ENCODE data around the gene MIDN.

Gene MIDN

DNA sequence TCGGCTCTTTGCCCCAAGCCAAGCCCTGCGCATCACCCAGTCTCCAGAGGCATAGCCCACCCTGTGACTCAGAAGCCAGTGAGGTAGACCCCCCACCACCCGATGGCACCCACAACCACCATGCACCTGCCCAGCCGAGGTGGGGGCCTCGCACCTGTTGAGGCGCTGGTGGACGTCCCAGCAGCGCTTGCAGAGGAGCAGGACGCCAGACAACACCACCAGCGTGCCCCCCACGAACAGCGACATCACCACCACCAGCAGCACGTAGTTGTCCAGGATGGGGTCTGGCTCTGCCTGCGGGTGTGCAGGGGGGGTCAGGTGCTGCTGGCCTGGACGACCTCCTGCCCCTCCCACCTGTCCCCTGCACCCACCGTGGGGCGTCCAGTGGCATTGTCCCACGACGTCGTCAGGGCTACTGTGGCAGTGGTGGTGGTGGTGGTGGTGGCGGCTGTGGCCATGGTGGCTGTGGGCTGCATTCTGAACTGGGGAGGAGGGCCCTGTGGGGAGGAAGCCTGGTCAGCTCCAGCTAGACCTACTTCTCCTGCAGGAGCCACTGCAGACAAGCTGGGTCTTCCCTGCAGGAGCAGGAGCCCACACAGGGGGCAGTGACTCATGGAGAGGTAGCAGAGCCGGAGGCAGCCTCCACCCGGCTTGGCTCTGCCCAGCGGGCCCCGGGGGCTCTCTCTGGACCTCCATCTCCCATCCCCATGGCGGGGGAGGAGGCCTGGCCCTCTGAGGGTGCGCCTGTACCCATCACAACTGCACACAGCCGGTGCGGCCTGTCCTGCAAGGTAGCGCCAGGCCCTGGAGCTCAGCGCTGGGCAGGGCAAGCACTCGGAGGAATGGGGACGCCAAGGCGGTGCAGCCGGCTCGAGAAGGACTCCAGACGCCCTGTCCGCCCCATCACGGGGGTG is 12.5 kb upstream of the MIDN start:
- peaks cover 12% of the 10 kb centered on the region for H3K27me3 ChIP-seq (ENCODE audit: insufficient read depth, insufficient read length)
- H3K9ac ChIP-seq (ENCODE audit: insufficient read length, low read depth): peak overlapping the region; percentile 80
- H3K4me1 ChIP-seq (ENCODE audit: insufficient read depth, insufficient read length): peaks cover 45% of the 10 kb centered on the region
- H3K4me3 ChIP-seq (ENCODE audit: insufficient read length, low read depth): peak overlapping the region; percentile 37
- no peaks in the 10 kb centered on the region for H3K9me3 ChIP-seq (ENCODE audit: insufficient read depth, low read length)
- TF ChIP-seq SUZ12 (IDR thresholded peaks at IDR 0.05; ENCODE audit: extremely low read depth, insufficient read depth, insufficient read length) (no peak), ZNF274 (IDR thresholded peaks at IDR 0.05; ENCODE audit: low read depth, low read length) (no peak), YY1 (IDR thresholded peaks at IDR 0.05; ENCODE audit: insufficient read depth, insufficient read length) (no peak)
- peaks cover 46% of the 10 kb centered on the region for H3K36me3 ChIP-seq (ENCODE audit: insufficient read depth, insufficient read length, low read length)
- no peak for DNase-seq (ENCODE audit: low read depth, low spot score)

DNA sequence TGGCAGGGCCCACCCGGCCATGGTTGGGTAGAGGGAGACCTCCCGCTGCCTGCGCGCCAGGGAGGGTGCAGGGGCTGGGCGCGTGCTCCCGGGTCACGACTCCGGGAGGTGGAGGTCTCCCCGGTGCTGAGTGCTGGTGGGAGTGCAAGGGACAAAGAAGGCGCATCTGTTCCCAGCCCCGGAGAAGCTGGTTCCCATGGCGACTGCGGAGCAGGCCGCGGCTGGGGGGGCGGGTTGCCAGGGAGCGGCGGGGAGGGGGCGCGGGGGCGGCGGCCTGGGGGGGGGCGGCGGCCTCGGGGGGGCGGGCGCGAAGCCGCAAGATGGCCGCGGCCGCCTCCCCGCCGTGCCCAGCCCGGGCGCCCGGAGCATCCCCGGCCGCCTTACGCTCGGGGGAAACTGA is 11.8 kb upstream of the MIDN start:
- Histone ChIP-seq H3K4me3 (ENCODE audit: insufficient read length, low read depth) (peak overlapping the region; percentile 72), H3K9ac (ENCODE audit: insufficient read length, low read depth) (peak overlapping the region; percentile 90)

GRCh38 chr19:1237027-1237659 is 11.2 kb upstream of the MIDN start:
- Histone ChIP-seq H3K4me3 (ENCODE audit: insufficient read length, low read depth) (peak overlapping the region; percentile 72), H3K4me1 (ENCODE audit: insufficient read depth, insufficient read length) (peaks cover 40% of the 10 kb centered on the region), H3K36me3 (ENCODE audit: insufficient read depth, insufficient read length, low read length) (peaks cover 39% of the 10 kb centered on the region), H3K9ac (ENCODE audit: insufficient read length, low read depth) (peak overlapping the region; percentile 90), H3K27me3 (ENCODE audit: insufficient read depth, insufficient read length) (peaks cover 14% of the 10 kb centered on the region), H3K9me3 (ENCODE audit: insufficient read depth, low read length) (no peaks in the 10 kb centered on the region)
- no peak for DNase-seq (ENCODE audit: low read depth, low spot score)
- no peak for TF ChIP-seq ZNF274 (IDR thresholded peaks at IDR 0.05; ENCODE audit: low read depth, low read length)

More for the DNA sequence above, 11.8 kb upstream of the MIDN start:
- no peak for DNase-seq (ENCODE audit: low read depth, low spot score)
- Histone ChIP-seq H3K27me3 (ENCODE audit: insufficient read depth, insufficient read length) (peaks cover 14% of the 10 kb centered on the region), H3K36me3 (ENCODE audit: insufficient read depth, insufficient read length, low read length) (peaks cover 44% of the 10 kb centered on the region), H3K4me1 (ENCODE audit: insufficient read depth, insufficient read length) (peaks cover 43% of the 10 kb centered on the region), H3K9me3 (ENCODE audit: insufficient read depth, low read length) (no peaks in the 10 kb centered on the region)
- no peak for TF ChIP-seq SUZ12 (IDR thresholded peaks at IDR 0.05; ENCODE audit: extremely low read depth, insufficient read depth, insufficient read length)
- no peak for TF ChIP-seq ZNF274 (IDR thresholded peaks at IDR 0.05; ENCODE audit: low read depth, low read length)
- TF ChIP-seq YY1 (IDR thresholded peaks at IDR 0.05; ENCODE audit: insufficient read depth, insufficient read length): no peak

- peaks cover 38% of the 10 kb centered on the region for H3K36me3 ChIP-seq (ENCODE audit: insufficient read depth, insufficient read length, low read length)
- peak within 1 kb of the TSS; percentile 72 for H3K4me3 ChIP-seq (ENCODE audit: insufficient read length, low read depth)
- no peak for DNase-seq (ENCODE audit: low read depth, low spot score)
- H3K4me1 ChIP-seq (ENCODE audit: insufficient read depth, insufficient read length): peaks cover 36% of the 10 kb centered on the region
- peak within 1 kb of the TSS; percentile 90 for H3K9ac ChIP-seq (ENCODE audit: insufficient read length, low read depth)
- no peaks in the 10 kb centered on the region for H3K9me3 ChIP-seq (ENCODE audit: insufficient read depth, low read length)
- H3K27me3 ChIP-seq (ENCODE audit: insufficient read depth, insufficient read length): peaks cover 14% of the 10 kb centered on the region
- no peak for TF ChIP-seq SUZ12 (IDR thresholded peaks at IDR 0.05; ENCODE audit: extremely low read depth, insufficient read depth, insufficient read length)
- TF ChIP-seq YY1 (IDR thresholded peaks at IDR 0.05; ENCODE audit: insufficient read depth, insufficient read length): no peak
- TF ChIP-seq ZNF274 (IDR thresholded peaks at IDR 0.05; ENCODE audit: low read depth, low read length): no peak
Observed at GRCh38 chr19:1237754-1238368, 10.5 kb upstream of the MIDN start, which contains the start of gene CBARP. Gene CBARP, minus strand, starts transcription at chr19:1238005. Its CDS starts 1,905 bp downstream, at chr19:1236100.

GRCh38 chr19:1238369-1239303 is 9.7 kb upstream of the MIDN start:
- peak overlapping the region; percentile 36 for H3K4me3 ChIP-seq (ENCODE audit: insufficient read length, low read depth)

DNA sequence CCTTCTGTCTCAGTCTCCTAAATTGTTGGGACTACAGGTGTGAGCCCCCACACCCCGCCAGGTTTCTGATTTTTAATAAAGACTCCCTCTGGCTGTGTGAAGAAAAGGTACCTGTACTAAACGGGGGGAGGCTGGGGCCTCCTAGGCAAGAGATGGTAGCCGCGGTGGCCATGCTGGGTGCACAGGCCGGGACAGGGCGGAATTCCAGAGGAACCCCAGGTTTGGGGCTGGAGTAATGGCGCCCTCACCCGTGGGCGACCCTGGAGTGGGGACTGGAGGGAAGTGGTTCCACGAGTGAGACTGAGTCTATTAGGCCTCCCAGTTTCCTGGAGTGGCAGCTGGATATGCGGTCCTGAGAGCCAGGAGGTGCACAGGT is 9.0 kb upstream of the MIDN start:
- peaks cover 40% of the 10 kb centered on the region for H3K4me1 ChIP-seq (ENCODE audit: insufficient read depth, insufficient read length)
- DNase-seq (ENCODE audit: low read depth, low spot score): no peak
- H3K4me3 ChIP-seq (ENCODE audit: insufficient read length, low read depth): no peak overlapping the region
- peaks cover 37% of the 10 kb centered on the region for H3K36me3 ChIP-seq (ENCODE audit: insufficient read depth, insufficient read length, low read length)
- TF ChIP-seq SUZ12 (IDR thresholded peaks at IDR 0.05; ENCODE audit: extremely low read depth, insufficient read depth, insufficient read length) (no peak), ZNF274 (IDR thresholded peaks at IDR 0.05; ENCODE audit: low read depth, low read length) (no peak), YY1 (IDR thresholded peaks at IDR 0.05; ENCODE audit: insufficient read depth, insufficient read length) (no peak)
- no peaks in the 10 kb centered on the region for H3K9me3 ChIP-seq (ENCODE audit: insufficient read depth, low read length)
- H3K27me3 ChIP-seq (ENCODE audit: insufficient read depth, insufficient read length): peaks cover 14% of the 10 kb centered on the region
- peak overlapping the region; percentile 80 for H3K9ac ChIP-seq (ENCODE audit: insufficient read length, low read depth)

More at GRCh38 chr19:1238369-1239303, 9.7 kb upstream of the MIDN start:
- Histone ChIP-seq H3K36me3 (ENCODE audit: insufficient read depth, insufficient read length, low read length) (peaks cover 37% of the 10 kb centered on the region), H3K4me1 (ENCODE audit: insufficient read depth, insufficient read length) (peaks cover 36% of the 10 kb centered on the region), H3K9ac (ENCODE audit: insufficient read length, low read depth) (peak overlapping the region; percentile 90), H3K9me3 (ENCODE audit: insufficient read depth, low read length) (no peaks in the 10 kb centered on the region), H3K27me3 (ENCODE audit: insufficient read depth, insufficient read length) (peaks cover 14% of the 10 kb centered on the region)
- TF ChIP-seq SUZ12 (IDR thresholded peaks at IDR 0.05; ENCODE audit: extremely low read depth, insufficient read depth, insufficient read length) (no peak), YY1 (IDR thresholded peaks at IDR 0.05; ENCODE audit: insufficient read depth, insufficient read length) (no peak), ZNF274 (IDR thresholded peaks at IDR 0.05; ENCODE audit: low read depth, low read length) (no peak)
- DNase-seq (ENCODE audit: low read depth, low spot score): no peak
